H1 (cell line): Measurements from ENCODE around the gene DIAPH1. TPM values are rescaled to one million over a fixed set of nuclear protein-coding genes. Genes with fewer than 3 reads are reported as not detected.

Experiments used
- CTCF ChIA-PET: fragments of 300-600 bp; sonication (Branson Sonifier 250); formaldehyde crosslinking; loops from one replicate; lab custom pipeline; 2021; ENCODE audit not compliant: partially characterized antibody; lab: Charles Lee
- POLR2A ChIA-PET: fragments of 300-600 bp; sonication (Branson Sonifier 250); formaldehyde crosslinking; loops from one replicate; lab custom pipeline; 2021; ENCODE audit warnings: inconsistent platforms; ENCODE audit not compliant: partially characterized antibody; lab: Charles Lee
- DNase-seq, 2 experiments: peaks; one replicate each; pipeline versions ENCODE4 v3.0.0 to v3.0.0-alpha.2; 2010 to 2022; ENCODE audit warnings: low spot score in 2 of 2, low read depth in 1 of 2, mixed read lengths in 1 of 2
- FAIRE-seq: peaks from 2 replicates; lab custom pipeline; 2011; peaks lifted over from hg19 to GRCh38; lab: Jason Lieb, UNC
- H2AFZ ChIP-seq: 2 replicates; pipeline ENCODE4 v1.8.1; 2012; ENCODE audit warnings: low read length, inconsistent platforms
- H2AK5ac ChIP-seq: 2 replicates; pipeline ENCODE4 v1.6.1; 2013; ENCODE audit warnings: low read depth, low read length
- H2BK120ac ChIP-seq: replicated peaks from 2 replicates; pipeline ENCODE3; 2013; ENCODE audit warnings: low read depth, low read length, inconsistent platforms
- H2BK12ac ChIP-seq: 2 replicates; pipeline ENCODE4 v1.6.1; 2013; ENCODE audit warnings: low read depth, low read length
- H2BK15ac ChIP-seq: 2 replicates; pipeline ENCODE4 v1.6.1; 2013; ENCODE audit warnings: low read length
- H2BK20ac ChIP-seq: 2 replicates; pipeline ENCODE4 v1.6.1; 2013; ENCODE audit warnings: low read length
- H2BK5ac ChIP-seq: 2 replicates; pipeline ENCODE4 v1.6.1; 2013; ENCODE audit warnings: low read depth, low read length
- H3K14ac ChIP-seq: 2 replicates; pipeline ENCODE4 v1.6.1; 2013; ENCODE audit warnings: inconsistent platforms; ENCODE audit not compliant: insufficient read length
- H3K18ac ChIP-seq: 2 replicates; pipeline ENCODE4 v1.6.1; 2013; ENCODE audit warnings: low read length; ENCODE audit errors: extremely low read depth
- H3K23ac ChIP-seq: 2 replicates; pipeline ENCODE4 v1.6.1; 2013; ENCODE audit warnings: inconsistent platforms; ENCODE audit not compliant: insufficient read length
- H3K23me2 ChIP-seq: 2 replicates; pipeline ENCODE4 v1.6.1; 2013; ENCODE audit warnings: low read depth, low read length
- H3K27ac ChIP-seq: 2 replicates; pipeline ENCODE4 v1.6.1; 2011; ENCODE audit warnings: low read depth, low read length, inconsistent platforms
- H3K27me3 ChIP-seq, 4 experiments: replicated peaks in 1 of 4; 1 replicate in 1 of 4; 2 replicates in 3 of 4; pipeline versions ENCODE4 v1.6.1 to v1.8.1; 2011 to 2013; ENCODE audit warnings: low read length in 3 of 4, mild to moderate bottlenecking in 3 of 4, inconsistent platforms in 2 of 4, mixed read lengths in 2 of 4, moderate library complexity in 1 of 4; ENCODE audit not compliant: control insufficient read depth in 3 of 4, insufficient read depth in 3 of 4; ENCODE audit errors: extremely low read depth in 1 of 4
- H3K36me3 ChIP-seq, 4 experiments: 2 replicates each; pipeline versions ENCODE4 v1.6.1 to v1.8.1; 2011 to 2013; ENCODE audit warnings: mild to moderate bottlenecking in 4 of 4, low read length in 3 of 4, moderate library complexity in 2 of 4, control low read depth in 1 of 4, inconsistent platforms in 1 of 4; ENCODE audit not compliant: insufficient read depth in 4 of 4, control insufficient read depth in 2 of 4
- H3K4ac ChIP-seq: replicated peaks from 2 replicates; pipeline ENCODE3; 2013; ENCODE audit warnings: low read length, low read depth, mixed read lengths, inconsistent platforms; ENCODE audit not compliant: insufficient read length
- H3K4me1 ChIP-seq, 4 experiments: replicated peaks in 1 of 4; 1 replicate in 1 of 4; 2 replicates in 3 of 4; pipeline versions ENCODE4 v1.6.1 to v1.8.1; 2011 to 2013; ENCODE audit warnings: low read length in 3 of 4, inconsistent platforms in 2 of 4, mixed read lengths in 1 of 4; ENCODE audit not compliant: insufficient read depth in 4 of 4, control insufficient read depth in 3 of 4
- H3K4me2 ChIP-seq, 2 experiments: 2 replicates each; pipeline versions ENCODE4 v1.6.1 to v1.8.1; 2011 to 2013; ENCODE audit warnings: low read depth in 2 of 2, low read length in 2 of 2, control low read depth in 1 of 2, inconsistent platforms in 1 of 2, mild to moderate bottlenecking in 1 of 2; ENCODE audit not compliant: insufficient read depth in 1 of 2
- H3K4me3 ChIP-seq, 4 experiments: fragments of 200-600, 300-600 bp in 1 of 4; sonication (generic), shearing (Covaris generic), sonication (Bioruptor Twin) in 1 of 4; 2 replicates each; pipeline versions ENCODE4 v1.5.1 to v1.8.1; 2011 to 2016; ENCODE audit warnings: low read length in 4 of 4, low read depth in 3 of 4, control low read depth in 2 of 4, inconsistent platforms in 2 of 4, mild to moderate bottlenecking in 2 of 4, mixed read lengths in 1 of 4, moderate library complexity in 1 of 4; ENCODE audit not compliant: insufficient read depth in 2 of 4; ENCODE audit errors: extremely low read depth in 1 of 4
- H3K56ac ChIP-seq: replicated peaks from 2 replicates; pipeline ENCODE3; 2013; ENCODE audit warnings: low read depth, mild to moderate bottlenecking, mixed read lengths, low read length, inconsistent platforms; ENCODE audit not compliant: insufficient read length
- H3K79me1 ChIP-seq: 2 replicates; pipeline ENCODE4 v1.6.1; 2013; ENCODE audit warnings: low read depth, low read length, control low read depth
- H3K79me2 ChIP-seq, 2 experiments: 2 replicates each; pipeline versions ENCODE4 v1.6.1 to v1.8.1; 2012 to 2013; ENCODE audit warnings: low read length in 2 of 2, mild to moderate bottlenecking in 2 of 2, inconsistent platforms in 1 of 2; ENCODE audit not compliant: insufficient read depth in 2 of 2, control insufficient read depth in 1 of 2
- H3K9ac ChIP-seq, 4 experiments: replicated peaks in 1 of 4; 1 replicate in 1 of 4; 2 replicates in 3 of 4; pipeline versions ENCODE4 v1.6.1 to v1.8.1; 2011 to 2013; ENCODE audit warnings: low read depth in 3 of 4, low read length in 3 of 4, control low read depth in 2 of 4, mild to moderate bottlenecking in 2 of 4, moderate library complexity in 2 of 4, inconsistent platforms in 1 of 4; ENCODE audit errors: extremely low read depth in 1 of 4
- H3K9me3 ChIP-seq, 2 experiments: 2 replicates each; pipeline versions ENCODE4 v1.6.1 to v1.8.1; 2012 to 2013; ENCODE audit warnings: mild to moderate bottlenecking in 2 of 2, moderate library complexity in 2 of 2, control low read depth in 1 of 2, inconsistent platforms in 1 of 2, low read depth in 1 of 2, low read length in 1 of 2, mixed read lengths in 1 of 2; ENCODE audit not compliant: insufficient read depth in 2 of 2
- H4K20me1 ChIP-seq, 2 experiments: replicated peaks in 1 of 2; 2 replicates each; pipeline versions ENCODE3 to v1.8.1; 2011 to 2013; ENCODE audit warnings: inconsistent platforms in 2 of 2, low read length in 2 of 2, mild to moderate bottlenecking in 1 of 2; ENCODE audit not compliant: insufficient read depth in 2 of 2, control insufficient read depth in 1 of 2
- H4K5ac ChIP-seq: 2 replicates; pipeline ENCODE4 v1.6.1; 2013; ENCODE audit warnings: low read length, low read depth, mixed read lengths, inconsistent platforms; ENCODE audit not compliant: insufficient read length
- H4K8ac ChIP-seq: 2 replicates; pipeline ENCODE4 v1.8.0; 2013; ENCODE audit warnings: mild to moderate bottlenecking, moderate library complexity, low read length, inconsistent platforms; ENCODE audit not compliant: insufficient read depth; ENCODE audit errors: extremely low read depth
- H4K91ac ChIP-seq: replicated peaks from 2 replicates; pipeline ENCODE3; 2013; ENCODE audit warnings: low read length, mixed read lengths, inconsistent platforms; ENCODE audit not compliant: insufficient read length
- ATF3 ChIP-seq: IDR thresholded peaks from 2 replicates; pipeline ENCODE4 v1.6.1; 2011; ENCODE audit warnings: low read depth, mild to moderate bottlenecking, low read length; ENCODE audit not compliant: insufficient read depth
- CEBPB ChIP-seq: IDR thresholded peaks from 2 replicates; pipeline ENCODE4 v1.6.1; 2012; ENCODE audit warnings: low read depth, low read length
- GTF2F1 ChIP-seq: IDR thresholded peaks from 2 replicates; pipeline ENCODE4 v1.6.1; 2012; ENCODE audit warnings: low read depth, low read length, improper control_type of control experiment, borderline replicate concordance
- HDAC6 ChIP-seq: IDR thresholded peaks from one replicate; pipeline ENCODE4 v1.7.1; 2012; ENCODE audit warnings: low read depth, mild to moderate bottlenecking, inconsistent platforms, low read length, moderate library complexity
- MAFK ChIP-seq: IDR thresholded peaks from 2 replicates; pipeline ENCODE4 v1.6.1; 2012; ENCODE audit warnings: low read depth, mild to moderate bottlenecking, improper control_type of control experiment, low read length
- POU5F1 ChIP-seq: IDR thresholded peaks from 2 replicates; pipeline ENCODE4 v1.6.1; 2011; ENCODE audit warnings: low read depth, mild to moderate bottlenecking, low read length, moderate library complexity
- RBBP5 ChIP-seq: IDR thresholded peaks from 2 replicates; pipeline ENCODE4 v1.7.1; 2012; ENCODE audit warnings: low read depth, mild to moderate bottlenecking, inconsistent platforms, low read length, moderate library complexity, borderline replicate concordance
- RNF2 ChIP-seq: fragments of 200-900, 300-1000 bp; sonication (generic); IDR thresholded peaks from 2 replicates; pipeline ENCODE4 v1.7.1; 2016; ENCODE audit warnings: borderline replicate concordance, low read depth, mild to moderate bottlenecking, antibody characterized with exemption, low read length; ENCODE audit not compliant: poor library complexity, severe bottlenecking; ENCODE audit errors: missing control alignments
- RXRA ChIP-seq: IDR thresholded peaks from 2 replicates; pipeline ENCODE4 v1.6.1; 2011; ENCODE audit warnings: low read depth, mild to moderate bottlenecking, low read length, moderate library complexity; ENCODE audit not compliant: insufficient read depth
- SP1 ChIP-seq: IDR thresholded peaks from 2 replicates; pipeline ENCODE4 v1.6.1; 2011; ENCODE audit warnings: low read depth, low read length
- SP2 ChIP-seq: IDR thresholded peaks from 2 replicates; pipeline ENCODE4 v1.6.1; 2012; ENCODE audit warnings: mild to moderate bottlenecking, low read length, inconsistent platforms
- ZNF274 ChIP-seq: IDR thresholded peaks from 2 replicates; pipeline ENCODE4 v1.7.0; 2012; ENCODE audit warnings: low read length, borderline replicate concordance; ENCODE audit errors: extremely low read depth
- WGBS, 2 experiments: shearing (Covaris generic) in 1 of 2; methylation state at CpG; one replicate each; pipeline versions ENCODE4 v1.1.6 to v1.1.7; 2013 to 2015; ENCODE audit warnings: low lambda C conversion rate in 2 of 2, mixed read lengths in 2 of 2, inconsistent platforms in 1 of 2, low coverage in 1 of 2, missing lambda C conversion rate in 1 of 2; ENCODE audit not compliant: insufficient replicate concordance in 2 of 2, insufficient coverage in 1 of 2, insufficient read length in 1 of 2; ENCODE audit errors: extremely low coverage in 1 of 2, missing lambda C conversion rate in 1 of 2; 5-methylcytosine and 5-hydroxymethylcytosine counted together
- polyA plus RNA-seq, 7 experiments: library from polyadenylated mRNA; depleted of rRNA in 3 of 7; stranded (reverse) in 5 of 7; unstranded in 2 of 7; fragments of >200 nt in 5 of 7; fragments of 200-250 nt in 2 of 7; gene quantifications; 1 replicate in 5 of 7; 2 replicates in 1 of 7; 4 replicates in 1 of 7; pipeline versions ENCODE4 v1.2.1 to v1.2.3, GENCODE V29; 2011 to 2013; ENCODE audit warnings: missing spikeins in 2 of 7, mixed read lengths in 2 of 7
- total RNA-seq: library from RNA; stranded (reverse); fragmentation: NEBNext Ultra II Directional; extraction: Animal tissue kit (Norgen Biotek cat#: 25700); gene quantifications from 2 replicates; pipeline ENCODE4 v1.2.1, GENCODE V29; 2021

DIAPH1 gene
- total and polyA plus RNA-seq, 2 of the 8 experiments (the other 6 are each of a cell fraction or from before 2014, with no cell fraction given): 61.2 to 114 TPM

- Histone ChIP-seq H3K4me1 (no peaks in the 10 kb centered on the region; a peak in 2 of 7 replicates), H2BK12ac (no peak overlapping the region), H3K23me2 (no peaks in the 10 kb centered on the region; the same call in 1 of the 2 replicates), H4K20me1 (peaks cover 3% of the 10 kb centered on the region in 2 experiments), H3K18ac (no peak overlapping the region), H3K79me2 (no peaks in the 10 kb centered on the region), H3K36me3 (peaks cover 3 to 29% (median 21%) of the 10 kb centered on the region in 4 experiments; a peak in 6 of 8 replicates), H3K27me3 (no peaks in the 10 kb centered on the region), H3K23ac (no peak overlapping the region), H3K9me3 (no peaks in the 10 kb centered on the region), H4K8ac (no peak overlapping the region), H3K79me1 (no peaks in the 10 kb centered on the region), H3K9ac (no peak overlapping the region; a peak in 1 of 7 replicates), H2AFZ (no peak overlapping the region), H3K4me3 (no peak overlapping the region), H4K5ac (no peak overlapping the region), H3K27ac (no peak overlapping the region), H3K14ac (no peak overlapping the region), H2BK120ac (no peak overlapping the region), H2BK5ac (no peak overlapping the region), H4K91ac (no peak overlapping the region), H2AK5ac (no peak overlapping the region), H2BK15ac (no peak overlapping the region), H3K4ac (no peak overlapping the region), H3K56ac (no peak overlapping the region), H3K4me2 (no peak overlapping the region), H2BK20ac (no peak overlapping the region)
- DNase-seq (no peak), FAIRE-seq (no peak)
- 90% methylated on average over 8 of the region's 8 CpGs; no CpG with 5 or more reads in 1 of the 2 experiments for WGBS, 2 experiments
- CTCF ChIA-PET: interaction anchor here (0.5 to 4.2 kb wide), 9 partner anchors 11 to 293 kb away, joined by 3 to 25 read pairs (median 4); no protein-coding TSS in a partner anchor
- POLR2A ChIA-PET: interaction anchor here (1.0 to 2.8 kb wide), 5 partner anchors 10 to 39 kb away, joined by 3 to 8 read pairs (median 7); partner anchors contain the start of genes DIAPH1, HDAC3 and RELL2
- no peak for TF ChIP-seq ATF3
- TF ChIP-seq RXRA: no peak
- TF ChIP-seq SP1: no peak
- TF ChIP-seq RBBP5: no peak
- no peak for TF ChIP-seq POU5F1
- TF ChIP-seq RNF2: no peak
- no peak for TF ChIP-seq MAFK
- TF ChIP-seq HDAC6: no peak
- TF ChIP-seq GTF2F1: no peak
- TF ChIP-seq CEBPB: no peak
- TF ChIP-seq SP2: no peak
- no peak for TF ChIP-seq ZNF274
These were observed 39.2 kb upstream of the DIAPH1 start for GRCh38 chr5:141657937-141658545.
